Measurements from ENCODE around the gene RARA.

Gene RARA

DNA sequence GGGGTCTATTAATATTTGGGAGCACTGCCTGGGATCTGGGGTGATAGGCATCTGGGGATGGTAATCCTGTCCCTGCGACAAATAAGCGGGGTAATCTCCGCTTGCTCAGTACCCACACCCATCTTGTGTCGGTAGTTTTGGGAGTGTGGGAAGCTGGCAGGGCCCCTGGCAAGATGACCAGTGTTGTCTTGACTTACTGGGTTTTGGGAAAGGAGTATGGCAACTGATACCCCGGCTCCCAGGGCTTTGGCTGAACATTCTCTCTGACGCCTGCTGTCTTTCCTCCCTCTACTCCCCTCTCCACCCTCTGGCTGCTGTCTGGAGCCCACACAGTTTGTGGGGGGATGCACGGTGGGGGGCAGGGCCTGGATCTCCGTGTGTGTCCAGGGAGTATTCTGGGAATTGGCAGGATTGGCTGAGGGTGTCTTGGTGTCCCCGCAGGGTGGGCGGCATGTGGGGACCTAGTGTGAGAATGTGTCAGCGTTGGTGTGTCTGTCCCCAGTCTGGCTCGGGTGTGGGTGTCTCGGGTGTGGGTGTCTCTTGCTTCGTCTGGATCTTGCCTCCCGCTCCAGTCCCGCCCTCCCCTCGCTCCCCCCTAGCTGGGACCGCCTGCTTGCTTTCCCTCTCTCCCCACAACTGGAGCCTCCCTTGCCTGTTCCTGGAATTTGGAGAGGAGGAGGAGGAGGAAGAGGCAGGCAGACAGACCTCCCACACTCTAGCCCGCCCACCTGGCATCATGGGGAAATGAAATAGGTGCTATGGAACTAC is 12.0 kb downstream of the RARA start:
- TF ChIP-seq, protein P1, sequence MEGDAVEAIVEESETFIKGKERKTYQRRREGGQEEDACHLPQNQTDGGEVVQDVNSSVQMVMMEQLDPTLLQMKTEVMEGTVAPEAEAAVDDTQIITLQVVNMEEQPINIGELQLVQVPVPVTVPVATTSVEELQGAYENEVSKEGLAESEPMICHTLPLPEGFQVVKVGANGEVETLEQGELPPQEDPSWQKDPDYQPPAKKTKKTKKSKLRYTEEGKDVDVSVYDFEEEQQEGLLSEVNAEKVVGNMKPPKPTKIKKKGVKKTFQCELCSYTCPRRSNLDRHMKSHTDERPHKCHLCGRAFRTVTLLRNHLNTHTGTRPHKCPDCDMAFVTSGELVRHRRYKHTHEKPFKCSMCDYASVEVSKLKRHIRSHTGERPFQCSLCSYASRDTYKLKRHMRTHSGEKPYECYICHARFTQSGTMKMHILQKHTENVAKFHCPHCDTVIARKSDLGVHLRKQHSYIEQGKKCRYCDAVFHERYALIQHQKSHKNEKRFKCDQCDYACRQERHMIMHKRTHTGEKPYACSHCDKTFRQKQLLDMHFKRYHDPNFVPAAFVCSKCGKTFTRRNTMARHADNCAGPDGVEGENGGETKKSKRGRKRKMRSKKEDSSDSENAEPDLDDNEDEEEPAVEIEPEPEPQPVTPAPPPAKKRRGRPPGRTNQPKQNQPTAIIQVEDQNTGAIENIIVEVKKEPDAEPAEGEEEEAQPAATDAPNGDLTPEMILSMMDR (conservative IDR thresholded peaks at IDR 0.05; ENCODE audit: low read depth, low read length) = no peak
- Histone ChIP-seq H4K20me1 (ENCODE audit: insufficient read depth) (no peaks in the 10 kb centered on the region), H3K4me1 (ENCODE audit: low read depth, poor library complexity, severe bottlenecking) (peaks cover 68% of the 10 kb centered on the region), H3K27me3 (ENCODE audit: insufficient read depth, low read depth) (no peaks in the 10 kb centered on the region), H3K4me3 (IDR thresholded peaks at IDR 0.05; ENCODE audit: insufficient read depth, low read depth, low read length) (peak overlapping the region; percentile 24), H3K79me2 (ENCODE audit: insufficient read depth, low read depth) (peaks cover 86% of the 10 kb centered on the region), H3K4me2 (peak overlapping the region; percentile 86), H3K36me3 (ENCODE audit: insufficient read depth) (no peaks in the 10 kb centered on the region), H2AFZ (ENCODE audit: low read depth) (no peak overlapping the region), H3K9ac (peak overlapping the region; percentile 83), H3K27ac (peak overlapping the region; percentile 93)

DNA sequence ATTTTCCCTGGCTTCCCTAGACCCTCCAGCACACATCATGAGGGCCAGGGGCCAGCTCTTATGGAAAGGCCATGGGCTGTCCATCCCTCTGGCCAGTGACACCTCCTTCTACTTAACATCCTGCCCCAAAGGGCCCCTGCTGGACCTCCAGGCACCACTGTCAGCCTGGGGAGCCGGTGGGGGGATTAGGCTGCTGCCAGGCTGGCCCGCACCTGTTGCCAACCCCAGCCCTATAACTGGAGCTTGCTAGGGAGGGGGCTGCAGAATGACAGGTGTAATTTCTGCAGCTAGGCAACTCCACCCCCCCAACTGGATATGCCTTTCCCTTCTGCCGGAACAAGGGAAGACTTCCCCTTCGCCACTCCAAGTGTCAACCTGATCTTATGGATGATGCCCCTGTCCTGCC is 12.5 kb downstream of the RARA start:
- no peak overlapping the region for H2AFZ ChIP-seq (ENCODE audit: low read depth)
- no peaks in the 10 kb centered on the region for H4K20me1 ChIP-seq (ENCODE audit: insufficient read depth)
- peak overlapping the region; percentile 24 for H3K4me3 ChIP-seq (IDR thresholded peaks at IDR 0.05; ENCODE audit: insufficient read depth, low read depth, low read length)
- TF ChIP-seq, protein P1 (conservative IDR thresholded peaks at IDR 0.05; ENCODE audit: low read depth, low read length) = no peak
- peaks cover 68% of the 10 kb centered on the region for H3K4me1 ChIP-seq (ENCODE audit: low read depth, poor library complexity, severe bottlenecking)
- H3K4me2 ChIP-seq = peak overlapping the region; percentile 86
- H3K27ac ChIP-seq = peak overlapping the region; percentile 93
- H3K27me3 ChIP-seq (ENCODE audit: insufficient read depth, low read depth) = no peaks in the 10 kb centered on the region
- peaks cover 91% of the 10 kb centered on the region for H3K79me2 ChIP-seq (ENCODE audit: insufficient read depth, low read depth)
- H3K36me3 ChIP-seq (ENCODE audit: insufficient read depth) = no peaks in the 10 kb centered on the region
- peak overlapping the region; percentile 83 for H3K9ac ChIP-seq

DNA sequence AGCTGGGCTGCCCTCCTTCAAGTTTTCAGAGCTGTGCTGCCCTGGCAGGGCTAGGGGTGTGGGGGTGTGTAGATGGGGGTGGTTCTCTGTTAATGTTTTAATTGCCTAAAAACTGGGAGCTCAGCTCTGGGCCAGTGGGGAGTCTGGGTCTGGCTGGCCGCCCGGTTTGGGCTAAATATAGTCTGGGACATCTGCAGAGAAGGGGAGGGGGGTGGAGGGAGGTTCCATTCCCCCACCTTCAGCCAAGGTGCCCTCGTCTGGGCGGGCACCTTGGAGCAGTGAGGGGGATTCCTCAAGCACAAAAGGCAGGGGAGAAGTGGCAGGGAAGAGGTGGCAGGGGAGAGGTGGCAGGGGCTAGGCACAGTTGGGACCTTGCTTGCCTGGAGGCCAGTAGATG is 13.0 kb downstream of the RARA start:
- Histone ChIP-seq H4K20me1 (ENCODE audit: insufficient read depth) (no peaks in the 10 kb centered on the region), H3K27ac (peak overlapping the region; percentile 93), H3K4me3 (IDR thresholded peaks at IDR 0.05; ENCODE audit: insufficient read depth, low read depth, low read length) (no peak overlapping the region), H3K4me2 (peak overlapping the region; percentile 86), H3K79me2 (ENCODE audit: insufficient read depth, low read depth) (peaks cover 95% of the 10 kb centered on the region), H3K9ac (peak overlapping the region; percentile 83), H3K36me3 (ENCODE audit: insufficient read depth) (no peaks in the 10 kb centered on the region), H3K27me3 (ENCODE audit: insufficient read depth, low read depth) (no peaks in the 10 kb centered on the region), H2AFZ (ENCODE audit: low read depth) (no peak overlapping the region), H3K4me1 (ENCODE audit: low read depth, poor library complexity, severe bottlenecking) (peaks cover 68% of the 10 kb centered on the region)
- TF ChIP-seq, protein P1 (conservative IDR thresholded peaks at IDR 0.05; ENCODE audit: low read depth, low read length) = no peak

DNA sequence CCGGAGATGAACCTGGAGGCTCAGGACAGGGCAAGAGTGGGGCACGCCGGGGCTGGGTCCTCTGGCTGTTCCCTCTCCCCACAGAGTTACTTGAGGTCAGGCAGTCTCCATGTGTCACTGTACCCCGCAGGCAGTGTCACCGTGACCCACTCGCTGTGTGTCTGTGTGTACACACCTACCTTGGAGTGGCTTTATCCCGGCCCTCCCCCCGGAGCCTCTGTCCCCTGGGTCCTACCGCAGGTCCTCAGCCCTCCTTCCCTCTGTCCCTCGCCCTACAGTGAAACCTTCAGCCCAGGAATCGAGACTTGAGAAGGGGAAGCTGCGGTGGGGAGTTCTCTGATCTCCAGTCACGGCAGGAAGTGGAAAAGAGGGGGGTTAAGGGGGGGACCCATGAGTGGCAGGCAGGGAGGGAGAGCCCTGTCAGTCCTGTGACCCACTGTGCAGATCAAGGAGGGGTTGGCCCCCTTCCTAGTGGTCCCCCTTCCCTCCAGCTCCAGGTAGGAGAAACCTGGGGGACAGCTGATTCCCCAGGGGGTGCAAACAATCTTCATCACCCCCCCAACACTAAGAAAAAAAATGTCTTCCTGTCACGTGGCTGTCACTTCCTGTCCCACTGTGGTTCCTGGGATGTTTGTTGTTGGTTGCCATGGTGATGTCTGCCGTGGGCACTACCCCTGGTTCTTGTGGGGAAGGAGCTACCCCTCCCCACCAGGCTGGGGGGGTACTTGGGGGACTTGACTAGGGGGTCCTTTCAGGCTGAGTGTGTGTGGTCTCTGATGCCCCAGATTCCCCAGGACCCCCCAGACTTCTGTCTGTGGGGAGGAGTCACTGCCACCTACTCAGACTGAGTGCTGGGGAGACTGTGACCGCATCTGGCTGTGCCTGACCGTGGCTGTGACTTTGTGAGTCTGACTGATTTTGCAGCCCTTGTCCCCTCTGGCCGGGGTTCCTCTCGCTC is 13.7 kb downstream of the RARA start:
- no peaks in the 10 kb centered on the region for H3K27me3 ChIP-seq (ENCODE audit: insufficient read depth, low read depth)
- peaks cover 2% of the 10 kb centered on the region; the same call in 1 of the 2 replicates for H4K20me1 ChIP-seq (ENCODE audit: insufficient read depth)
- peak overlapping the region; percentile 93 for H3K27ac ChIP-seq
- TF ChIP-seq, protein P1 (conservative IDR thresholded peaks at IDR 0.05; ENCODE audit: low read depth, low read length) = no peak
- H3K4me1 ChIP-seq (ENCODE audit: low read depth, poor library complexity, severe bottlenecking) = peaks cover 68% of the 10 kb centered on the region
- H3K4me3 ChIP-seq (IDR thresholded peaks at IDR 0.05; ENCODE audit: insufficient read depth, low read depth, low read length) = no peak overlapping the region
- H3K36me3 ChIP-seq (ENCODE audit: insufficient read depth) = no peaks in the 10 kb centered on the region
- peak overlapping the region; percentile 86 for H3K4me2 ChIP-seq
- H2AFZ ChIP-seq (ENCODE audit: low read depth) = no peak overlapping the region
- peaks cover 95% of the 10 kb centered on the region for H3K79me2 ChIP-seq (ENCODE audit: insufficient read depth, low read depth)
- peak overlapping the region; percentile 83 for H3K9ac ChIP-seq

Data from KMS-11 (cell line).